ENCODE measurements around the gene MRPL51.
"Not testable (repeated sequence)": the region's sequence is repeated elsewhere in the genome, so short reads cannot be mapped to it uniquely, and the experiment has no call there.

The MRPL51 gene

DNA sequence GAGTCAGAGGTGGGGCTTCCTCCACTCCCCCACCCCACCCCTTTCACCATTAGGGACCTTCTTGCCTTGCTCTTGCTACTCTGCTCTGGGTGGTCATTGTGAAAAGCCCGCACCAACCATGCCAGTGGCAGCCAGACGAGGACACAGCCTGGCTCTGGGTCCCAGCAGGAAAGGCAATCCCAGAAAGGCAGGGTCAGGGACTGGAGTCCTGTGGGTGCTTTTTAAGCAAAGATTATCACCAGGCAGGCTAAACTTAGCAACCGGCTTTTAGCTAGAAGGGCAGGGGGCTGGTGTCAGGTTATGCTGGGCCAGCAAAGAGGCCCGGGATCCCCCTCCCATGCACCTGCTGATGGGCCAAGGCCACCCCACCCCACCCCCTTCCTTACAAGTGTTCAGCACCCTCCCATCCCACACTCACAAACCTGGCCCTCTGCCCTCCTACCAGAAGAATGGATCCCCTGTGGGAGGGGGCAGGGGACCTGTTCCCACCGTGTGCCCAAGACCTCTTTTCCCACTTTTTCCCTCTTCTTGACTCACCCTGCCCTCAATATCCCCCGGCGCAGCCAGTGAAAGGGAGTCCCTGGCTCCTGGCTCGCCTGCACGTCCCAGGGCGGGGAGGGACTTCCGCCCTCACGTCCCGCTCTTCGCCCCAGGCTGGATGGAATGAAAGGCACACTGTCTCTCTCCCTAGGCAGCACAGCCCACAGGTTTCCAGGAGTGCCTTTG, 40.0 kb upstream of the MRPL51 start:
- FAIRE-seq (peak; percentile 78), DNase-seq (ENCODE audit: extremely low spot score, insufficient read length, low read depth) (no peak)

GRCh38 chr12:6532051-6532926, 39.2 kb upstream of the MRPL51 start:
- no peak for DNase-seq (ENCODE audit: extremely low spot score, insufficient read length, low read depth)
- FAIRE-seq = peak; percentile 59

GRCh38 chr12:6530576-6531260, 37.7 kb upstream of the MRPL51 start:
- DNase-seq (ENCODE audit: extremely low spot score, insufficient read length, low read depth) (no peak), FAIRE-seq (no peak)

GRCh38 chr12:6529291-6529737, 36.3 kb upstream of the MRPL51 start:
- no peak for FAIRE-seq
- no peak for DNase-seq (ENCODE audit: extremely low spot score, insufficient read length, low read depth)

DNA sequence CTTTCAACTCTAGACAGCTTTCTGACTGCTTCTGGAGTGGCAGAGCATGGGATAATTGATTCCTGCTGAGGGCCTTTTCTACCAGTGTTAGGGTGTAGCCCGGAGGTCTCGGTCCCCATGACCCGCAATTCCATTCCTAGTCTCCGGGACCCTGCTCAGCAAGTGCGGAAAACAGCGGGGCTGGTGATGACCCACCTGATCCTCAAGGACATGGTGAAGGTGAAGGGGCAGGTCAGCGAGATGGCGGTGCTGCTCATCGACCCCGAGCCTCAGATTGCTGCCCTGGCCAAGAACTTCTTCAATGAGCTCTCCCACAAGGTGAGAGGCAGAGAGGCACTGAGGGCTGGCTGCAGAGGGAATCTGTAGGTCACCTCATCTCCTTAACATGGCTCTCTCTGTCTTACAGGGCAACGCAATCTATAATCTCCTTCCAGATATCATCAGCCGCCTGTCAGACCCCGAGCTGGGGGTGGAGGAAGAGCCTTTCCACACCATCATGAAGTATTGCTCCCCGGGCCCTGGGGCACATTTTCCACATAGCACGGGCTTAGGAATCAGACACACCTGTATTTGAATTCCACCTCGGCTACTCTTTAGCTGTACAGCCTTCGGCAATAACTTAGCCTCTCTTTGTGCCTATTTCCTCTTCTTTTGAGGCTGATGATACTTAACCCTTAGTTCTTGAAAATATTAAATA, 35.6 kb upstream of the MRPL51 start:
- DNase-seq (ENCODE audit: extremely low spot score, insufficient read length, low read depth) (no peak), FAIRE-seq (no peak)

DNA sequence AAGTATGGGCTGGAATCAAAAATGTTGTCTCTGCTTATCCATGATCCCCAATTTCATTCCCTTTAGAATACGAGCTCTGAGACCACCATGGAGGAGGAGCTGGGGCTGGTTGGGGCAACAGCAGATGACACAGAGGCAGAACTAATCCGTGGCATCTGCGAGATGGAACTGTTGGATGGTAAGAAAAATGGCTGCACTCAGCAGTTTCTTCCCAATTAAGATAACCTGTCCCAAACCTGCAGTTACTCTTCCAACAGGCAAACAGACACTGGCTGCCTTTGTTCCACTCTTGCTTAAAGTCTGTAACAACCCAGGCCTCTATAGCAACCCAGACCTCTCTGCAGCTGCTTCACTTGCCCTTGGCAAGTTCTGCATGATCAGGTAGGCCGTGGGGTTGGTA, 34.6 kb upstream of the MRPL51 start:
- no peak for FAIRE-seq
- no peak for DNase-seq (ENCODE audit: extremely low spot score, insufficient read length, low read depth)

GRCh38 chr12:6526766-6527525, 33.9 kb upstream of the MRPL51 start:
- FAIRE-seq (no peak), DNase-seq (ENCODE audit: extremely low spot score, insufficient read length, low read depth) (no peak)

DNA sequence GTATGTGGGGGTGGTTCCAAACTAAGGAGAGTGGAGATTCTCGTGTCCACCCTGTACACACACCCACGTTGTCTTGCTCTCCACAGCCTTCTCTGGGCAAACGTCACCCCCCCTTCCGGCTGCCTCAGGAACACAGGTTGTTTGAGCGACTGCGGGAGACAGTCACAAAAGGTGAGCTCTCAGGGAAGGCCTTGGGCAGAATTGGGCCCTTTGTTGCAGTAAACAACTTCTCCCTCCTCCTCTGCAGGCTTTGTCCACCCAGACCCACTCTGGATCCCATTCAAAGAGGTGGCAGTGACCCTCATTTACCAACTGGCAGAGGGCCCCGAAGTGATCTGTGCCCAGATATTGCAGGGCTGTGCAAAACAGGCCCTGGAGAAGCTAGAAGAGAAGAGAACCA, 33.1 kb upstream of the MRPL51 start:
- no peak for FAIRE-seq

GRCh38 chr12:6524648-6525047, 31.6 kb upstream of the MRPL51 start:
- FAIRE-seq (no peak), DNase-seq (ENCODE audit: extremely low spot score, insufficient read length, low read depth) (no peak)

More for the DNA sequence above, 33.1 kb upstream of the MRPL51 start:
- DNase-seq (ENCODE audit: extremely low spot score, insufficient read length, low read depth) = no peak

DNA sequence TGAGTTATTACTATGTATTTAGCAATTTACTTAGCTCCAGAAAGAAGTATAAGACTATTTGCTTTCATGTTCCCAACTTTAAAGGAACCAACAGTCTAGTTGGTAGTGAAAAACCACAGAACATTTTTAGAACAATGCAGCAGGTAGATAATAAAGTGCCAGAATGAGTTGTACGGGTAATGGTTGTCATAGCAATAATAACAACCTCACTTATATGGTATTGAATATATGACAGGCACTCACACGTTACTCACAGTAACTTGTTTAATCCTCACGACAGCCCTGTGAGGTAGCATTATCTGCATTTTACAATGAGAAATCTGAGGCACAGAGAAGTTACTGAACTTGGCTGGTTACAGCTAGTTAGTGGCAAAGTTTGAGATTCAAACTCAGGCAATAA, 30.6 kb upstream of the MRPL51 start:
- DNase-seq (ENCODE audit: extremely low spot score, insufficient read length, low read depth) (no peak), FAIRE-seq (no peak)

DNA sequence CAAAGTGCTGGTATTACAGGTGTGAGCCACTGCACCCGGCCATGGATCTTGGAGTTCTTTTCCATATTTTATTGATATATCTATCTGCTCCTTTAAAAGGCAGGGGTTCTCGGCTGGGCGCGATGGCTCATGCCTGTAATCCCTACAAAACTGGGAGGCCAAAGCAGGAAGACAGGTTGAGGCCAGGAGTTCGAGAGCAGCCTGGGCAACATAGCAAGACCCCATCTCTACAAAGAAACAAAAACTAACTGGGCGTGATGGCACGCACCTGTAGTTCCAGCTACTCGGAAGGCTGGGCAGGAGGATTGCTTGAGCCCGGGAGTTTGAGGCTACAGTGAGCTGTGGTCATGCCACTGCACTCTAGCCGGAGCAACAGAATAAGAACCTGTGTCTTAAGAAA, 29.1 kb upstream of the MRPL51 start:
- DNase-seq (ENCODE audit: extremely low spot score, insufficient read length, low read depth) = no peak
- FAIRE-seq = no peak

DNA sequence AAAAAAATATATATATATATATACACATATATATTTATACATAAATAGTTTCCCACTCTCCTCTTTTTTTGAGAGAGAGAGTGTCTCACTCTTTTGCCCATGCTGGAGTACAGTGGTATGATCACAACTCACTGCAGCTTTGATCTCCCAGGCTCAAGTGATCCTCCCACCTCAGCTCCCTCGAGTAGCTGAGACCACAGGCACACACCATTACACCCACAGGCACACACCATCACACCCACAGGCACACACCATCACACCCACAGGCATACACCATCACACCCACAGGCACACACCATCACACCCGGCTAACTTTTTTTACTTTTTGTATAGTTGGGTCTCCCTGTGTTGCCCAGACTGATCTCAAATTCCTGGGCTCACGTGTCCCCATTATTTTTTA, 27.1 kb upstream of the MRPL51 start:
- FAIRE-seq (no peak), DNase-seq (ENCODE audit: extremely low spot score, insufficient read length, low read depth) (no peak)

DNA sequence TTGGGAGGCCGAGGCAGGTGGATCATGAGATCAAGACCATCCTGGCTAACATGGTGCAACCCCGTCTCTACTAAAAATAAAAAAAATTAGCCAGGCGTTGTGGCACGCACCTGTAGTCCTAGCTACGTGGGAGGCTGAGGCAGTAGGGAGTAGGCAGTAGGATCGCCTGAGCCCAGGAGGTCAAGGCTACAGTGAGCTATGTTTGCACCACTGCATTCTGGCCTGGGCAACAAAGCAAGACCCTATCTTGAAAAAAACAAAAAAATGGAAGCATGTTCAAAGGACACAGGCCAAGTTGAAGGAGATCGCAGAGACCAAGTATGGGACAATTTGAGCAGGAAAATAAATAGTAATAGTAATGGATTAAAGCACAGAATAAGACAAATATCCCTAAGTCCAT, 15.0 kb upstream of the MRPL51 start:
- FAIRE-seq (no peak), DNase-seq (ENCODE audit: extremely low spot score, insufficient read length, low read depth) (no peak)

DNA sequence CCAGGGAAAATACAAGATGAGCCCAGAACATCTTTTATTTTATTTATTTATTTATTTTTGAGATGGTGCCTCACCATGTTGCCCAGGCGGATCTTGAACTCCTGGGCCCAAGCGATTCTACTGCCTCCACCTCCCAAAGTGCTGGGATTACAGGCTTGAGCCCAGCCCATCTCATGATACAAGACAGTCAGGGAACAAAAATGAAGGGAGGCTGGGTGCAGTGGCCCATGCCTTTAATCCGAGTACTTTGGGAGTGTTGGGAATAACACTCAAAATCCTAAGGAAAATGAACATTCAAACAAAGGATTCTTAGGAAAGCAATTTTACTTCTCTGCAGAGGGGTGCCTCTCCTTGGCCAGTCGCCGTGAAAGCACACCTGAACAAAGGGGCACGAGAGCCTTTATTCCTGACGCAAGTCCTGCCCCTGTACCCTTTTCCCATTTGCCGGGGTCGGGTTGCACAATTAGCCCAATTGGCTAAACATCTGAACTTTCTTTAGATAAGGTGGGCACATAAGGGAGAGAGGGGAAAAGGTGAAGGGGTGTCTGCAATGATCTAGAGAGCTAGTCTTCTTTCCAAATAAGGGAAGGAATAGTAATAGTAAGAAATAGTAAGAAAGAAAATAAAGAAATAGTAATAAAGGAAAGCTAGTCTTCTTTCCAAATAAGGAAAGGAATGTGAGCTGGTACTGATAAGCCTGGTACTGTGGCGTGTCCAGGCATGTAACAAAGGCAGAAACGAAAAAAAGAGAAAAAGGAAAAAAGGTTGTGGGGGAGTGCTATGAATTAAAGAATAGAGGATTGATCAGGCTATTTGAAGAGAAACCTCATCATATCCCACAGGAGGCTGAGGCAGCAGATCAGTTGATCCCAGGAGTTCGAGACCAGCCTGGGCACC, 14.3 kb upstream of the MRPL51 start:
- DNase-seq (ENCODE audit: extremely low spot score, insufficient read length, low read depth) (no peak), FAIRE-seq (no peak)

DNA sequence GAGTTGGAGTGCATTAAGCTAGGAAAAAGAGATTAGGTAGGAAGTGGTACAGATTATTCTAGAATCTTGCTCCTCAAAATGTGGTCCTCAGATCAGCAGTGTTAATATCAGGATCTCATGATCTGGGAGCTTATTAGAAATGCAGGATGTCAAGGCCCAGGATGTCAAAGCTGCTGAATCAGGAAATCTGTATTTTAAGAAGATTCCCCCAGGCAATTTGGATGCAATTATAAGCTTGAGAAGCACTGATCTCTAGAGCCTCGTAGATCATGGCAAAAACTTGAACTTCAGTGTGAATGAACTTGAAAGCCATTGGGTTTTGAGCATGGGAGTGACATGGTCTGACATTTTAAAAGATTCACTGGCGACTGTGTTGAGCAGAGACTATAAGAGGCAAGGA, 7.4 kb upstream of the MRPL51 start:
- DNase-seq (ENCODE audit: extremely low spot score, insufficient read length, low read depth) (no peak), FAIRE-seq (no peak)

- FAIRE-seq = not testable (repeated sequence)
Observed at GRCh38 chr12:6497291-6497690, 4.2 kb upstream of the MRPL51 start.

DNA sequence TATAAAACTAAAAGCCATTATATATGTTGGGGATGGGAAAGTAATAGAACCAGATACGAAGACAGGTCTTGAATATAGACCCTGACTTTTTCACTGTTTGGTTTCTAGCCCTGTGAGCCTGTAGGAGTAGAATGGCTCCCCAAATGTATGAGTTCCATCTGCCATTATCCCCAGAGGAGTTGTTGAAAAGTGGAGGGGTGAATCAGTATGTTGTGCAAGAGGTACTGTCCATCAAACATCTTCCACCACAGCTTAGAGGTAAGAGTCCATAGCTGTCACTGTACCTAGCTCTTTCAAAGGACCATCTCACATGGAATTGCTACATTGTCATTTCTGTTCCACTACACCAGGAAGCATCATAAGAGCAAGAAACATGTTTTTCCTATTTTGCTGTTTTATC, 1.9 kb upstream of the MRPL51 start:
- no peak for FAIRE-seq

More at GRCh38 chr12:6497291-6497690, 4.2 kb upstream of the MRPL51 start:
- not testable (repeated sequence) for DNase-seq (ENCODE audit: extremely low spot score, insufficient read length, low read depth)

GRCh38 chr12:6494258-6494743, 1.2 kb upstream of the MRPL51 start:
- DNase-seq (ENCODE audit: extremely low spot score, insufficient read length, low read depth) (no peak), FAIRE-seq (no peak)

More for the DNA sequence above, 1.9 kb upstream of the MRPL51 start:
- DNase-seq (ENCODE audit: extremely low spot score, insufficient read length, low read depth) = no peak

Measured in GM18507 (cell line).